ENCODE measurements around the gene RALY.

RALY gene

DNA sequence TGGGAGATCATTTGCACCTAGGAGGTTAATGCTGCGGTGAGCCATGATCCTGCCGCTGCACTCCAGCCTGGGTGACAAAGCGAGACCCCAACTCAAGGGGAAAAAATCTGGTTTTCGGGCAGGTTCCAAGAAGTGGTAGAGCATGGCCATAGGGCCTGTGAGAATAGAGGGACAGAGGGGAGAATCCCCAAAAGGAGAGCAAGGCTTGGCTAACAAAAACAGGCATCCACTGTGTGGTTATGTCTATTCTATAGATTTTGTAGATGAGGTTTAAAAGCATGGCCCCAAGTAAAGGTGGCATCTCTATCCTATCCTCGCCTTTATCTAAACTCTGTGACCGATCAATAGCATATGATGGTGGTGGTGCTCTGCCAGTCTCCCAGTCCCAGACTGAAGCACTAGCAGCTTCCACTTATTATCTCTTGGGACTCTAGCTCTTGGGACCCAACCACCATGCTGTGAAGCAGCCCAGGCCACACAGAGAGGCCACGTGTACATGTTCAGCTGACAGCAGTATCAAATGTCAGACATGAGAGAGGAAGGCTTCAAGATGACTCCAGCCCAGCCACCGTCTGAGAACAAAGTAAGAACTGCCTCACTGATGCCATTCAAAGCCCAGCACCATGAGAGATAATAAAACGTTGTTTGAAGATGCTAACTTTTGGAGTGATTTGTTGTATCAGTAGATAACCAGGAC is 90.7 kb downstream of the RALY start:
- DNase-seq = no peak

- DNase-seq = no peak
These were observed 91.9 kb downstream of the RALY start for GRCh38 chr20:34085544-34086040.

DNA sequence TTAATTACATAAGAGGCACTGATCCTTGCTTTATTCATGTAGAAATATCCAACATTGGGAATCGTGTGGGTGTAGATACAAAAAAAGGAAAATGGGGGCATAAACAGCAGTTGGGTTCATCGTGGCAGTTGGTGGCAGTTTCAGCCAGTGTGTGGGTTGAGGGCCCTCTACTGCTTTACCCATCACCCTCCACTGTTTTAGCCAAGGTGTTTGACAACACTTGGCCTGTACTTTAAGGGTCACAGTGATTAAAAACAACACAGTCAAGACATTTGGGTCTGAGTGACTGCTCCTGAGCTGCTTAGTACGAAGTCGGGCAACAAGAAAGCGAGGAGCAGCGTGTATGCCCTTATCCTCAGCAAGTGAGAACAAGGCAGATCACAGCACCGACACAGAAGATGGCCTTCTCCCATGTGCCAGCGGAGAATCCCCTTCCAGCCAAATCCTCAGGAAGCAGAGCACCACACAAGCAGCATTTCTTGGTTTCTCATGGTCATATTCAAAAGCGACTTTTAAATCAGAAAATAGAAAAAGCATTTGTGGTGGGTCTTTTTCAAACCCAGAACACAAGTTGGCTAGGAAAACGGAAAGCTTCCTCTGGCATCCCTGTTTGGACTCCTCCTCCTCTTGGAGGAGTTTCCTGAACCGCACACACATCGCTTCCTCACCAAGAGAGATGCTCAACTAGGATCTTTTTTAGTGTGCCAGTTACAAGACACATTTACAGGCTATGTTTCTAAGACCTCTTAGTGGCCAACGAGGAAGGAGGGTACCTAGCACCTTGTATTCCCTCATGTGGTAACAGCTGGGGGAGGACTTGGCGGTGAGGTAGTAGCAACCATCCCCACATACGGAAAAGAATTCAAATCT is 94.8 kb downstream of the RALY start:
- no peak for DNase-seq

DNA sequence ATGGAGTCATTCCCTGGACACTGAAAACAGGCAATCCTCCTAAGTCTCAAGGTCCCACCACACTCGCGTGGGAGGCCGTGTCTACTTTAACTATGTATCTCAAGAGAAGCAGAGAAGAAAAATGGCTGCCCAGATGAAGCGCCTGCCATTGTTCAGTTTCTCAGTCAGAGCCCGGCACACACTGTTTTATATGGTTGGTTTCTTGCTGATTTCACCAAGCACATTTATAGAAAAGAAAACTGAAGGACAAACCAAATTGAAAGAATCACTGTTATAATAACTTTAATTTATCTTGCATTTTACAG is 95.4 kb downstream of the RALY start:
- no peak for DNase-seq

DNA sequence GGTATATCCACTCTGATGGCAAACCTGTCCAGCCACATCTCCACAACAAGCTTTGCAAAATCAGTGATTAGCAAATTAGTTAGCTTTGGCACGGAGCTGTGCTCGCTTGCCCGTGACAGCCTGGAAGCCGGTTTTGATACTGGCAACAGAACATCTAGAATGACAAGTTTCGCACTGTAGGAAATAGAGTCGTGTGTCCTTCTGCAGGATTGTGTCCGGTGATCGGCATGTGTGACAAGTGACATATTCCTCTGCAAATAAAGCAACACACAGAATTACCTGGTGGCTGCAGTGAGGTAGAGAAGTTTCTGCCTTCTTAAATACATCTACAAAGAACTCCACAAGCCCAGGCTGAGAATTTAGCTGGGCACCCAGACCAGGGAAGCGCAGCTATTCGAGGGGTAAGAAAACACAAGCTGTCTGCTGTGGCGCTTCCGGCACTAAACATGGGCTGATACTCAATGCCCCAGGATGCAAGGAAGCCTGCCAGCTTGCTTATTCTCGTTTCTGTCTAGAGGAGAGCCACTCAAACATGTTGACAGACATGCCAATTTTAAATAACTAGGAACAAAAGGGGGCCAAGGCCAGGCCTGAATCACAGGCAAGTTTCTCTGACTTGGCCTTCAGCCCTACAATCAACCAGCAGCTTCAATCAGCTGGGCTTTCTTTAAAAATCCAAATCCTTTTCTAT is 96.1 kb downstream of the RALY start:
- DNase-seq = peak; percentile 1

DNA sequence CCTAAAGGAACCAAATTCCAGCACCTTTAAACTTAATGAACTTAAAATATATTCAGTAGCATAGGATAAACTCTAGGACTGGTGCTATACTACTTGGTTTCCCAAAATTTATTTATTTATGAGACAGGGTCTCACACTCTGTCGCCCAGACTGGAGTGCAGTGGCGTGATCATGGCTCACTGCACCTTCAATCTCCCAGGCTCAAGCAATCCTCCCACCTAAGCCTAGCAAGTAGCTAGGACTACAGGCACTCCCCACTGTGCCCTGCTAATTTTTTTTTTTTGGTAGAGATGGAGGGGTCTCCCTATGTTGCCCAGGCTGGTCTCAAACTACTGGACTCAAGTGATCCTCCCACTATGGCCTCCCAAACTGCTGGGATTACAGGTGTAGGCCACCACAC is 96.9 kb downstream of the RALY start:
- DNase-seq = no peak

GRCh38 chr20:34091637-34092200 is 98.0 kb downstream of the RALY start:
- DNase-seq = no peak

DNA sequence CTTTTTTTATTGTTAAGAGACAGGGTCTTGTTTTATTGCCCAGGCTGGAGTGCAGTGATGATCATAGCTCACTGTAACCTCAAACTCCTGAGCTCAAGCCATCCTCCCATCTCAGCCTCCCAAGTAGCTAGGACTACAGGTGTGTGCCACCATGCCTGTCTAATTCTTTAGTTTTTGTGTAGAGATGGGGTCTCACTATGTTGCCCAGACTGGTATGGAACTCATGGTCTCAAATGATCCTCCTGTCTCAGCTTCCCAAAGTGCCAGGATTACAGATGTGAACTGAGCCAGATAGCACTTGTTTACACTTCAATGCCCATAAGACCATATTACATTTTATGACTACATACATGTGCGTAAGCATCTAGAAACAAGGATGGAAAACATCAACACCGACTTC is 100.2 kb downstream of the RALY start:
- no peak for DNase-seq

DNA sequence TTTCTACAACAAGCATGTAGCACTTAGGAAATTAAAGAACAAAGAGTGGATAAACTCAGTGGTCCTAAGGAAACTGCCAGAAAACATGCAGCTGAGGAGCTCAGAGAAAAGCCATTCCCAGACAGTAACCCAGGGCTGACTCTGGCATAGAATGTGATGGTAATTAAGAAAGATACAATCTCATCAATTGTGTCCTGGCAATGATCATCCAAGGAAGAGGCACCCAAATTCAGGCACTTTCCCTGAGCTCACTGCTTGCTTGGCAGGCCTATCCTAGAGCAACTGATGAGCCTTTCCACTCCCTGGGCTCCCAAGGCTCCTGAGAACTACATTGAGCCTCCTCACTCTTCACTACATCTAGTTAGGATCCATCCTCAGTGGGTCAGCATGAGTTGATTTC is 102.1 kb downstream of the RALY start:
- no peak for DNase-seq

DNA sequence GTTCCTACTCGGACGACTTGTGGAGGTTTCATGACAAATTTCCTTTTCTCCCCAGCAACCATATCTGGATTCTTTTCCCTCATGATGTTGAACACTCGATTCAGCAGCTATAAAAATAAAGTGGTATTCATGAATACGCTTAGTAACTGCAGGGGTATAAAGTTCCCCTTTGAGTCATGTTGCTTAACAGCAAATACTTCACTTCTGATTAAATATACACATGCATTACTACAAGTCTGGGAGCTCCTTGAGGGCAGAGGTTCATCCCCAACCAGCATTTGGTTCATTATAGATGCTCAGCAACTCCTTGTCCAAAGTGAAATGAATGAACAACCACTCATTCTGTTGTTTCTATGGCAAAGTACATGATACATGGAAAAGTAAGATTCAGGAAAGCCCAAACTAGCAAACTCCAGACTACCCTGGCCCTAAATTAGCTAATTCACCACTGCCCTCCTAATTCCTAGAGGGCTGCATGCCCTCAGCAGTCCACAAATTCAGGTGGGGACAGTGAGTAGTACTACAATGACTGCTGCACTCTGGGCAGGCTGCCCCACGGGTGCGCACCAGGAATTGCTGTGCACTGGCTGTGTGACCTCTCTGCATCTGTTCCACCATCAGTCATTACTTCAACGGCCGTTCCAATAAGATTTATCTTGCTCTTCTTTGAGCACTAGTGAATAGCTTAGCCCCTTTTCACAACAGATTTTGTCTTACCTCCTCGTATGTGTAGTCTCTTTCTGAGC is 103.2 kb downstream of the RALY start:
- DNase-seq = no peak

- no peak for DNase-seq
These were observed 104.9 kb downstream of the RALY start for GRCh38 chr20:34098570-34098969.

DNA sequence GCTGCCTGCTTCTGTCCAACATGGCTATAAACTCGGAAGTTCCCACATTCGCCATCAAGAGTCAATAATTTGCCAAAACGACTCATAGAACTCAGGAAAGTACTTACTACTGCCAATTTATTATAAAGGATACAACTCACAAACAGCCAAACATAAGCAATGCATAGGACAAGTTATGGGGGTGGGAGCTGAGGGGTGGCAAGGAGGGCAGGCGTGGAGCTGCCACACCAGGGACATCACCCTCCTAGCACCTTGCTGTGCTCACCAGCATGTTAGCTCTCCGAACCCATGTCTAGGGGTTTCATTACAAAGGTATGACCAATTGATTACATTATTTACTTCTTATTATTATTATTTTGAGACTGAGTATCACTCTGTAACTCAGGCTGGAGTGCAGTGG is 106.0 kb downstream of the RALY start:
- no peak for DNase-seq

DNA sequence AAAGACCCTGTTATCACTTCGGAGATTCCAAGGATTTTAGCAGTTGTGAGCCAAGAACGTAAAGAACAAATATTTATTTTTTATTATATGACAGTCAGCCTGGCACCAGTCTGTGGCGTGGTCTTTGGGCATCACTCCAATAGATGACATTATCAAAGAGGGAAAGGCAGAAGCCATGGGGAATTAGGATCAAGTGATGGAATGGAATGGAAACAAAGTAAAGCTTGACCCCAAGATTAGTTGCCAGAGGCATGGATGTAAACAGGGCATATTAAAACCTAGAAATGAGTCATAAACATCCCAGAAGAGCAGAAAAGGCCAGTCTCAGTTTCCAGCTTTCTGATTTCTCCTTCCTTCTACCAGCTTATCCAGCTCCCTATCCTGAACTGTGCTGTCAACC is 106.9 kb downstream of the RALY start:
- no peak for DNase-seq

DNA sequence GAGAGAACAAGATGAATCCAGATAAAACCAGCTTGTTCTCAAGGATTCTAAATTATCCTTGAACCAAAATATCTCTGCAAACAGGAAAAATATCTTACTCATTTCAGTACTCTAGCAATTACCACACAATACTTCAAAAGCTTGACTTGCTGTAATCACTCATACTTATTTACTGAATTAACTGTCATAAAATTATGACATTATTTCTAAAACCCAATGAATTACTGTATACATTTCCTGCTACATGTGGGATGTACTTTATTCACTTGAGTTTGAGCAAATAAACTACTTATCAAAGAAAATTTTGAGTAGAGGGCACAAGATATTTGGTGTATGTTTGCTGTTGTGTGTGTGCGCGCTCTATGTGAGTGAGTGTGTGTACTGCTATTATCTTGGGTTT is 108.6 kb downstream of the RALY start:
- DNase-seq = no peak

- DNase-seq = no peak
These were observed 110.3 kb downstream of the RALY start for GRCh38 chr20:34104059-34104458.

DNA sequence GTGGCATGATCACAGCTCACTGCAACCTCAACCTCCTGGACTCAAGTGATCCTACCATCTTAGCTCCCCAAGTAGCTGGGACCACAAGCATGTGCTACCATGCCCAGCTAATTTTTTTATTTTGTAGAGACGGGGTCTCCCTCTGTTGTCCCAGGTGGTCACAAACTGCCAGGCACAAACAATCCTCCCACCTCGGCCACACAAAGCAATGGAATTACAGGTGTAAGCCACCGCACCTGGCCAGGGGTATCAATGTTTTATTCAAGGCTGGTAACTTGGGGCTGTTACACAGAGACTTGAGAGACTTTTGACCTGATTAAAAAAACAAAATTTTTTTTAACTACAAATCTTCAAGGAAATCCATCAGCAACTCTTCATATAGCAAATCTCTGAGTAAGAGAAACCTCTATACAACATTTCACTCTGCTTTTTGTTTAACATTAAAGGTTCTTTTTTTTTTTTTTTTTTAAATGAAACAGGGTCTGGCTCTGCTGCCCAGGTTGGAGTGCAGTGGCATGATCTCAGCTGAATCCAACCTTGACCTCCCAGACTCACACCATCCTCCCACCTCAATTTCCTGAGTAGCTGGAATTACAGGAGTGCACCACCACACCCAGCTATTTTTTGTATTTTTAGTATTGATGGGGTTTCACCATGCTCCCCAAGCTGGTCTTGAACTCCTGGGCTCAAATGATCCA is 112.4 kb downstream of the RALY start:
- DNase-seq = no peak

GRCh38 chr20:34108616-34109174 is 115.0 kb downstream of the RALY start:
- no peak for DNase-seq

- no peak for DNase-seq
These were observed 115.7 kb downstream of the RALY start for GRCh38 chr20:34109442-34109841.

DNA sequence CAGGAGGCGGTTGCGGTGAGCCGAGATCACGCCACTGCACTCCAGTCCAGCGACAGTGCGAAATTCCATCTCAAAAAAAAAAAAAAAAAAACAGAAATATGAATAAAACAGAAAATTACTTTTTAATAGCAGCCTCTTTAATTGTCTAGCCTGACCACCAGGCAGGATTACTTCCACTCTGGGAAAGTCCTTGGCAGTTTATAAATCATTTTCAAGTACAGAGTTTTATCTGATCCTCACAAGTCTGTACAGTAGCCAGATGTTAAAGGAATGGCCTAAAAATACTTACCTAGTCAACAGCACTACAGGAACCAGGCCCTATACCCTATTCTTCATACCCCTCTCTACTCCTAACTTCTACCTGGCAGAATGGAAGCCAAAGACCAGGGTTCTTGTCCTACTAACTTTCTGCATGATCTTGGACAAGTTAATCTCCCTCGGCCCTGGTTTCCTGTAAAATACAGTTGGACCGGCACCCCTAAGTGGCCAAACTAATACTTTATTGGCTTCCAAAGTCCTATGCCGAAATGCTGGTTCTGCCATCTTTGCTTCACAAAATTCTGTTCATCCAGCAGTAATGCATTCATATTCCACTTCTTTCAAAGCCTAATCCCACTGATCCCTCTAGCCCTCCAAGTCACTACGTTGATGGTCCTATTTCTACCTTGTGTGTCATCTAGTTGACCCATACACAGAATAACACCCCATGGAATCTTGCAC is 116.5 kb downstream of the RALY start:
- no peak for DNase-seq

DNA sequence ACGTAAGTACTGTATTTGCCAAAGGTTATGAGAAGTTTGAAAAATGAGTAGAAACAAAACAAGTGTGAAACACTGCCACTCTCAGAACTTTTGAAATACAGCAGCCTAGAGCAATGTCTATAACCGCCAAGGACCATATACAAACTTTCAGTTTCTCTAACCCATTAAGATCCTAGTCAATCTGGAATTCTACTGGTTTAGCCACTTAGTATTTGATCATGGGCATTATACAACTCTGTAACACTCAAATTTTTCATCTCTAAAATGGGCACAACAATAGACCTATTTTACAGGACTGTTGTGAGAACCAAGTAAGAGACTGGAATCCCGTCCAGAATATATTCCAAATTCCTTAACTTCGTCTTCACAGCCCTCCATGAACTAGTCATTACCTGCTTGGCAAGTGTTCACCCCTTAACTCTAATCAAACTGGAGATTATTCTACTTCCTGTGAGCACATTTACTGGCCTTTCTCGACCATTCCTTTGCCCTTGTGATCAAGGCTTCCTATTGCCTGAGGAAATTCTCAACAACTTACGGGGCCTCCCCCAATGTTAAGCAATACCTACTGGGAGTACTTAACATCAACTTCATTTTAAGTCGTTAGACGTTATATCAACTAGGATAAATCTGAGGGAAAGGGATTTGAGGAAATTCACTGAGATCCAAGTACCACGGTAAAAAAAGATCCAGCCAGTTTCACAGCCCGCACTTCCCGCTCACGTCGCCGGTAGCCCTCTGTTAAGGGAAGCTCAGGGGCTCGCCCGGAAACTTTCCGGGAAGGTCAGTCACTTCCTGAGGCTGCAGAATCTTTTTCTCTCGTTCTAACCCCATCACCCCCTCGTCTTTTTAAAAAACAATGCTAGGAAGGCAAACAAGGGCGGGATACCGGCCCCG is 117.3 kb downstream of the RALY start:
- peak; percentile 14 for DNase-seq
